ENCODE measurements around the gene TRIM42. TPM values are rescaled to one million over a fixed set of nuclear protein-coding genes. Genes with fewer than 3 reads are reported as not detected.

Gene TRIM42
- total and polyA plus RNA-seq, 7 donors = not detected

DNA sequence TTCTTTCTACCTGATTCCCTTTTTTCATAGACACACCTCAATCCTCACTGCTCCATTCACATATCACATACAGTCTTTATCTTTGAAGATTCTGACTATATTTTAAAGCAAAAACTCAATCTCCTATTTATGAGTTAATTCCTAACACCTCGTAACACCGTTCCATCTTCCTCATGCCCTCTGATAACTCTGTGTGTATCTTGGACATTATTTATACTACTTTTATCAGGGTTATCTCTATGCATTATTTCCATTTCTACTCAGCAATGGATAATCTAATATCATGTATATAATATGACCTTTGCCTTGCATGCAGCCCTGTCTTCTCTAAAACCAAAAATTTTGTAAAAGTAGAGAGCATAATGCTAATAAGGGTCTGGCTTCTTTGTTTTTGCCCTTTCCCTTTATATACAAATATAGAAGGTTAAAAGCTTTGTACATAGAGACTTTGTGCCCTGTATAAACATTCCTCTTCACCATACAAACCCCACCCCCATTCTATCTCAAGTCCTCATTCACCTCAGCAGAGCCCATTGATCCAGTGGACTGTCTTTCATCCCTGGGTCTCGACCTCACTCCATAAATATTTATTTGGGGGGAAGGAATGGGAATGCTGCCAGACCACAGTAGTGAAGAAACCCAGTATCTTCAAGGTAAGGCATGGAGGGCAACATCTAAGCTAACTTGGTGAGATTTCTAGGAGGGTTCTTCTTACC is 21.8 kb downstream of the TRIM42 start:
- intact Hi-C loops (cut with DNase I) = no loop called here

DNA sequence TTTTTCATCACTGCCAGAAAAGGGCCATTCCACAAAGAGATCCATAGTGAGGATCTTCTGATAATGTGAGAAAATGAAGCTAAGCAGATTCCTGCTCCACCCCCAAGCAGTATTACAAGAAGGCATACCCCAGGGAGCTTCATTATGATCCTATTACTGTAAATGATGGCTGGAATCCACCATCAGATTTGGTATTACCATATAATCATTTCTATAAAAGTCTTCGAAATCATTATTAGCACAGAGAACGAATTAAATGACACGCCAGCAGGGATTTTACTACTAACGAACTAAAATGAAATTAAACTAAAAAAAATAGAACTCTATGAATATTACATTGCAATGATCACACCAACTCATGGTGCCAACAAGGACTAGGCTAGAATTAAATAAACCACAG is 24.4 kb downstream of the TRIM42 start:
- TF ChIP-seq POLR2A (IDR thresholded peaks at IDR 0.05) (no peak), POLR2AphosphoS5 (IDR thresholded peaks at IDR 0.05) (no peak), EP300 (IDR thresholded peaks at IDR 0.05) (no peak)
- TF ChIP-seq, protein P1, sequence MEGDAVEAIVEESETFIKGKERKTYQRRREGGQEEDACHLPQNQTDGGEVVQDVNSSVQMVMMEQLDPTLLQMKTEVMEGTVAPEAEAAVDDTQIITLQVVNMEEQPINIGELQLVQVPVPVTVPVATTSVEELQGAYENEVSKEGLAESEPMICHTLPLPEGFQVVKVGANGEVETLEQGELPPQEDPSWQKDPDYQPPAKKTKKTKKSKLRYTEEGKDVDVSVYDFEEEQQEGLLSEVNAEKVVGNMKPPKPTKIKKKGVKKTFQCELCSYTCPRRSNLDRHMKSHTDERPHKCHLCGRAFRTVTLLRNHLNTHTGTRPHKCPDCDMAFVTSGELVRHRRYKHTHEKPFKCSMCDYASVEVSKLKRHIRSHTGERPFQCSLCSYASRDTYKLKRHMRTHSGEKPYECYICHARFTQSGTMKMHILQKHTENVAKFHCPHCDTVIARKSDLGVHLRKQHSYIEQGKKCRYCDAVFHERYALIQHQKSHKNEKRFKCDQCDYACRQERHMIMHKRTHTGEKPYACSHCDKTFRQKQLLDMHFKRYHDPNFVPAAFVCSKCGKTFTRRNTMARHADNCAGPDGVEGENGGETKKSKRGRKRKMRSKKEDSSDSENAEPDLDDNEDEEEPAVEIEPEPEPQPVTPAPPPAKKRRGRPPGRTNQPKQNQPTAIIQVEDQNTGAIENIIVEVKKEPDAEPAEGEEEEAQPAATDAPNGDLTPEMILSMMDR (IDR thresholded peaks at IDR 0.05) = no peak
- DNase-seq = no peak
- intact Hi-C loops (cut with DNase I) = no loop called here
- Histone ChIP-seq H3K9me3 (peaks cover 0 to 3% (median 0%) of the 10 kb centered on the region in 4 donors), H3K4me3 (no peak overlapping the region), H3K27me3 (no peaks in the 10 kb centered on the region), H3K36me3 (no peaks in the 10 kb centered on the region), H3K4me1 (no peaks in the 10 kb centered on the region), H3K27ac (no peak overlapping the region)
- 92 to 95% methylated on average over 4 of the region's 4 CpGs for WGBS, 2 donors

More for the DNA sequence above, 21.8 kb downstream of the TRIM42 start:
- no peak for DNase-seq
- Histone ChIP-seq H3K27me3 (no peaks in the 10 kb centered on the region), H3K36me3 (no peaks in the 10 kb centered on the region), H3K27ac (no peak overlapping the region), H3K4me1 (peaks cover 0 to 5% (median 2%) of the 10 kb centered on the region in 4 donors), H3K4me3 (no peak overlapping the region), H3K9me3 (peaks cover 0 to 3% (median 0%) of the 10 kb centered on the region in 4 donors)
- WGBS, 2 donors = 24 to 63% methylated on average over 3 of the region's 3 CpGs
- TF ChIP-seq POLR2A (IDR thresholded peaks at IDR 0.05) = no peak
- TF ChIP-seq, protein P1 (IDR thresholded peaks at IDR 0.05) = no peak
- TF ChIP-seq EP300 (IDR thresholded peaks at IDR 0.05) = no peak

DNA sequence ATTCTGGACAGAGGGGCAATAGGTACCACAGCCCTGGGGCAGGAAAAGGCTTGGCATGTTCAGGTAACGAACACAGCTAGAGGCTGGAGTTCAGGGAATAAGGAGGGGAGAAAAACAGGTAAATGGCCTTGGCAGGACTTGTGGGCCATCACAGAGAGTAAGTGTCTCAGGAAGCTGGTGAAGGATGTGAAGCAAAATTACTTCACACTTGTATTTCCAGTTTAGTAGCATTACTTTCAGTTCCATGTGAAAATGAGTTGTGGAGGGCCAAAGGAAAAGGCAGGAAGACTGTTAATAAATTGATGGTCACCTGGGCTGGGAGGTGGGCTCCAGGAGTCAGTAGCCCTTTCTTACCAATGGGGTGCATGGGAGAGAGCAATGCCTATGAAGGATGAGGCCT is 25.6 kb downstream of the TRIM42 start:
- no peaks in the 10 kb centered on the region for H3K4me1 ChIP-seq
- DNase-seq = no peak
- H3K9me3 ChIP-seq = peaks cover 0 to 3% (median 0%) of the 10 kb centered on the region in 4 donors
- H3K36me3 ChIP-seq = no peaks in the 10 kb centered on the region
- intact Hi-C loops (cut with DNase I) = no loop called here
- no peak overlapping the region for H3K27ac ChIP-seq
- TF ChIP-seq, protein P1 (IDR thresholded peaks at IDR 0.05) = no peak
- TF ChIP-seq EP300 (IDR thresholded peaks at IDR 0.05) (no peak), POLR2AphosphoS5 (IDR thresholded peaks at IDR 0.05) (no peak), POLR2A (IDR thresholded peaks at IDR 0.05) (no peak)
- H3K27me3 ChIP-seq = no peaks in the 10 kb centered on the region
- 53 to 67% methylated on average over 1 of the region's 1 CpG for WGBS, 2 donors
- H3K4me3 ChIP-seq = no peak overlapping the region

DNA sequence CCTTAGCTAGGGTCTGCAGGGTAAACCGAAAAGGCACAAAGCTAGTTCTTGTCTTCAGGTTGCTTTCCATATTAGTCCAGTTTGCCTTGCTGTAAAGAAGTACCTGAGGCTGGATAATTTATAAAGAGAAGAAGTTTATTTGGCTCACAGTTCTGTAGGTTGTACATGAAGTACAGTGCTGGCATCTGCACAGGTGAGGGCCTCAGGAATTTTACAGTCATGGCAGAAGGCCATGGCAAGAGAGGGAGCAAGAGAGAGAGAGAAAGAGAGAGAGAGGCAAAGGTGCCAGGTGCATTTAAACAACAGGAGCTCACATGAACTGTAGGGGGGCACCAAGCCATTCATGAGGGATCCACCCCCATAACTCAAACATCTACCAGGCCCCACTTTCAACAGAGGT is 26.9 kb downstream of the TRIM42 start:
- no peak for DNase-seq
- no peaks in the 10 kb centered on the region for H3K27me3 ChIP-seq
- no peak overlapping the region for H3K4me3 ChIP-seq
- H3K36me3 ChIP-seq = no peaks in the 10 kb centered on the region
- no peak for TF ChIP-seq POLR2A (IDR thresholded peaks at IDR 0.05)
- TF ChIP-seq EP300 (IDR thresholded peaks at IDR 0.05) = no peak
- TF ChIP-seq POLR2AphosphoS5 (IDR thresholded peaks at IDR 0.05) = no peak
- TF ChIP-seq, protein P1 (IDR thresholded peaks at IDR 0.05) = no peak
- WGBS, 2 donors = 84 to 93% methylated on average over 1 of the region's 1 CpG
- no peaks in the 10 kb centered on the region for H3K4me1 ChIP-seq
- peaks cover 0 to 3% (median 0%) of the 10 kb centered on the region in 4 donors for H3K9me3 ChIP-seq
- H3K27ac ChIP-seq = no peak overlapping the region
- intact Hi-C loops (cut with DNase I) = no loop called here

DNA sequence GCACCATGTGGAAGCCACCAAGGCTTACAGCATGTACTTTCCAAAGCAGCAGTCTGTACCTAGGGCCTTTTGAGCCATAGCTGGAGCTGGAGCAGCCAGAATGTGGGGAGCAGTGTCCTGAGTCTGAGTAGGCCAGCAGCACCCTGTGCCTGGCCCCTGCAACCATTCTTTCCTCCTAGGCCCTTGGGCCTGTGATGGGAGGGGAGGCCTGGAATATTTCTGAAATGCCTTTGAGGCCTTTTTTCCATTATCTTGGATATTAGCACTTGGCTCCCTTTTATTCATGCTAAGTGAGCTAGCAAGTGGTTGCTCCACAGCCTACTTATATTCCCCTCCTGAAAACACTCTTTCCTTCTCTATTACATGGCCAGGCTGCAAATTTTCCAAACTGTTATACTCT is 28.1 kb downstream of the TRIM42 start:
- Histone ChIP-seq H3K4me3 (no peak overlapping the region), H3K27me3 (no peaks in the 10 kb centered on the region), H3K27ac (no peak overlapping the region), H3K9me3 (peaks cover 0 to 3% (median 0%) of the 10 kb centered on the region in 4 donors), H3K36me3 (no peaks in the 10 kb centered on the region), H3K4me1 (no peaks in the 10 kb centered on the region)
- TF ChIP-seq, protein P1 (IDR thresholded peaks at IDR 0.05) = no peak
- no peak for TF ChIP-seq POLR2A (IDR thresholded peaks at IDR 0.05)
- DNase-seq = no peak
- intact Hi-C loops (cut with DNase I) = no loop called here

Measured in sigmoid colon (tissue), 7 donors.